GM23338 (cell line): Measurements from ENCODE around the gene OR12D2.
"Not testable (repeated sequence)": the region's sequence is repeated elsewhere in the genome, so short reads cannot be mapped to it uniquely, and the experiment has no call there.

Experiments used
- CREB1 ChIP-seq: fragments of 250-450 bp; sonication (Bioruptor Pico); IDR thresholded peaks from 2 replicates; pipeline ENCODE4 v1.5.0; 2020; ENCODE audit warnings: low read depth, mild to moderate bottlenecking, moderate library complexity
- CTCF ChIP-seq, 2 experiments: fragments of 200-600 bp in 1 of 2; sonication (generic) in 1 of 2; conservative IDR thresholded peaks; 2 replicates each; pipeline versions ENCODE4 v1.5.1 to v1.6.1; 2016 to 2017; ENCODE audit warnings: antibody characterized with exemption in 2 of 2, low read depth in 2 of 2, mild to moderate bottlenecking in 2 of 2, moderate library complexity in 1 of 2
- ETS1 ChIP-seq: IDR thresholded peaks from 2 replicates; pipeline ENCODE4 v1.6.1; 2016; ENCODE audit warnings: antibody characterized with exemption
- EZH2 ChIP-seq: fragments of 200-600 bp; sonication (generic); IDR thresholded peaks from one replicate; pipeline ENCODE4 v1.8.0; 2017; ENCODE audit warnings: antibody characterized with exemption, mild to moderate bottlenecking, low read depth; ENCODE audit not compliant: unreplicated experiment
- EZH2phosphoT487 ChIP-seq: fragments of 200-600 bp; sonication (generic); IDR thresholded peaks from one replicate; pipeline ENCODE4 v1.8.1; 2018; ENCODE audit warnings: antibody characterized with exemption; ENCODE audit not compliant: unreplicated experiment
- JUNB ChIP-seq: IDR thresholded peaks from one replicate; pipeline ENCODE4 v1.6.1; 2016; ENCODE audit warnings: antibody characterized with exemption; ENCODE audit not compliant: unreplicated experiment
- NANOG ChIP-seq: IDR thresholded peaks from 2 replicates; pipeline ENCODE4 v1.6.1; 2016; ENCODE audit warnings: antibody characterized with exemption, borderline replicate concordance
- POLR2AphosphoS5 ChIP-seq: IDR thresholded peaks from 2 replicates; pipeline ENCODE4 v1.6.1; 2016; ENCODE audit warnings: antibody characterized with exemption, low read depth
- REST ChIP-seq: IDR thresholded peaks from one replicate; pipeline ENCODE4 v1.6.1; 2018; ENCODE audit warnings: antibody characterized with exemption; ENCODE audit not compliant: unreplicated experiment
- STAT1 ChIP-seq: IDR thresholded peaks from one replicate; pipeline ENCODE4 v1.6.1; 2016; ENCODE audit warnings: antibody characterized with exemption; ENCODE audit not compliant: unreplicated experiment
- ZNF114 ChIP-seq: fragments of 250-450 bp; sonication (Bioruptor Pico); IDR thresholded peaks from 2 replicates; pipeline ENCODE4 v1.5.0; 2020; ENCODE audit warnings: mild to moderate bottlenecking, moderate library complexity
- ZNF331 ChIP-seq: fragments of 250-450 bp; sonication (Bioruptor Pico); IDR thresholded peaks from 2 replicates; pipeline ENCODE4 v1.5.0; 2020; ENCODE audit warnings: low read depth, mild to moderate bottlenecking, moderate library complexity
- ZNF462 ChIP-seq: fragments of 250-450 bp; sonication (Bioruptor Pico); IDR thresholded peaks from 2 replicates; pipeline ENCODE4 v1.5.0; 2020; ENCODE audit warnings: mild to moderate bottlenecking, moderate library complexity

- not testable (repeated sequence) for TF ChIP-seq CTCF (conservative IDR thresholded peaks at IDR 0.05; ENCODE audit: low read depth in 2 of 2); EZH2phosphoT487; POLR2AphosphoS5; CREB1 (CRISPR knock-in tag); REST; EZH2; ZNF331 (CRISPR knock-in tag); ZNF114 (CRISPR knock-in tag); JUNB; ETS1; STAT1; ZNF462 (CRISPR knock-in tag); NANOG
These were observed 46.1 kb upstream of the OR12D2 start for GRCh38 chr6:29349348-29349747.
